Peyer's patch (tissue), 4 donors: ENCODE data around the gene LY6G6D. TPM values are rescaled to one million over a fixed set of nuclear protein-coding genes. Genes with fewer than 3 reads are reported as not detected.
A peak's percentile ranks its signal among the peaks of the same experiment; 100 is the strongest.

Experiments used
- DNase-seq, 3 donors: peaks; one replicate each; pipeline ENCODE4 v3.0.0-alpha.2; 2017 to 2019
- H3K27ac ChIP-seq, 4 donors: fragments of 200-600 bp; sonication (generic); one replicate each; pipeline ENCODE4 v1.5.1; 2016 to 2019
- H3K27me3 ChIP-seq, 2 donors: fragments of 200-600 bp; sonication (generic); one replicate each; pipeline ENCODE4 v1.5.1; 2019
- H3K36me3 ChIP-seq, 3 donors: fragments of 200-600 bp; sonication (generic); one replicate each; pipeline ENCODE4 v1.5.1; 2016 to 2019
- H3K4me1 ChIP-seq, 4 donors: fragments of 200-600 bp; sonication (generic); one replicate each; pipeline ENCODE4 v1.5.1; 2016 to 2019
- H3K4me3 ChIP-seq, 4 donors: fragments of 200-600 bp; sonication (generic); 1 replicate in 3 of 4; 2 replicates in 1 of 4; pipeline ENCODE4 v1.5.1; 2016 to 2019; ENCODE audit warnings: mild to moderate bottlenecking in 1 of 4
- H3K9me3 ChIP-seq, 4 donors: fragments of 200-600 bp; sonication (generic); one replicate each; pipeline ENCODE4 v1.5.1; 2016 to 2019; ENCODE audit warnings: mild to moderate bottlenecking in 1 of 4
- POLR2A ChIP-seq, 2 donors: fragments of 450-650 bp; IDR thresholded peaks; one replicate each; pipeline ENCODE4 v1.5.1; 2017; ENCODE audit warnings: antibody characterized with exemption in 2 of 2, mild to moderate bottlenecking in 2 of 2, moderate library complexity in 2 of 2
- total RNA-seq, 4 donors: library from RNA; depleted of rRNA; stranded (reverse); fragments of >200 nt; gene quantifications; one replicate each; pipeline ENCODE4 v1.1.0, GENCODE V29; 2016
- TF ChIP-seq, protein P1 (sequence below), 6 experiments: fragments of 450-650 bp in 4 of 6; fragments of 200-600 bp in 2 of 6; sonication (generic) in 1 of 6; IDR thresholded peaks; one replicate each; pipeline ENCODE4 v1.5.1; 2017 to 2019; ENCODE audit warnings: antibody characterized with exemption in 6 of 6, mild to moderate bottlenecking in 3 of 6, moderate library complexity in 1 of 6

The LY6G6D gene
- total RNA-seq, 4 donors from 2014 or later, result not detected

DNA sequence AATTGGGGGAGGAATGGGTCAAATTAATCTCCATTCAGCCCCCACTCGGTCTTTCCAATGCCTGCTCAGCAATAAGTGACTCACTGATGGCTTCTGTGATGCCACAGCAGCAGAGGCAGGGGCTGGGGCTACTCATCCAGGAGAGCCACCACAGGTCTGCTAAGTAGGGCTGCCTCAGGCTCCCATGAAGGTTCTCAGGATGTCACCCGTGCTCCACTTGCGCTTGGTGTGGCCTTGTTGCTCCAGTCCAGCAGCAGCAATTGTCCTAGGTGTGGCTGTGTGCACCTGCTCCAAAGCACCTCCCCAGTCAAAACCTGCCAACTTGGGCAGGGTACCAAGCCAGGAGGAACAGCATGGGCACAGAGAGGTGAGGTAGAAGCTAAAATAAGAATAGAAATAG, 7.0 kb downstream of the LY6G6D start:
- Histone ChIP-seq H3K4me1 (peaks cover 0 to 5% (median 0%) of the 10 kb centered on the region in 4 donors), H3K9me3 (no peaks in the 10 kb centered on the region), H3K36me3 (peaks cover 0 to 10% (median 0%) of the 10 kb centered on the region in 3 donors), H3K4me3 (no peak overlapping the region), H3K27me3 (no peaks in the 10 kb centered on the region), H3K27ac (no peak overlapping the region)
- no peak for TF ChIP-seq POLR2A (IDR thresholded peaks at IDR 0.05)
- TF ChIP-seq, protein P1, sequence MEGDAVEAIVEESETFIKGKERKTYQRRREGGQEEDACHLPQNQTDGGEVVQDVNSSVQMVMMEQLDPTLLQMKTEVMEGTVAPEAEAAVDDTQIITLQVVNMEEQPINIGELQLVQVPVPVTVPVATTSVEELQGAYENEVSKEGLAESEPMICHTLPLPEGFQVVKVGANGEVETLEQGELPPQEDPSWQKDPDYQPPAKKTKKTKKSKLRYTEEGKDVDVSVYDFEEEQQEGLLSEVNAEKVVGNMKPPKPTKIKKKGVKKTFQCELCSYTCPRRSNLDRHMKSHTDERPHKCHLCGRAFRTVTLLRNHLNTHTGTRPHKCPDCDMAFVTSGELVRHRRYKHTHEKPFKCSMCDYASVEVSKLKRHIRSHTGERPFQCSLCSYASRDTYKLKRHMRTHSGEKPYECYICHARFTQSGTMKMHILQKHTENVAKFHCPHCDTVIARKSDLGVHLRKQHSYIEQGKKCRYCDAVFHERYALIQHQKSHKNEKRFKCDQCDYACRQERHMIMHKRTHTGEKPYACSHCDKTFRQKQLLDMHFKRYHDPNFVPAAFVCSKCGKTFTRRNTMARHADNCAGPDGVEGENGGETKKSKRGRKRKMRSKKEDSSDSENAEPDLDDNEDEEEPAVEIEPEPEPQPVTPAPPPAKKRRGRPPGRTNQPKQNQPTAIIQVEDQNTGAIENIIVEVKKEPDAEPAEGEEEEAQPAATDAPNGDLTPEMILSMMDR (IDR thresholded peaks at IDR 0.05), result no peak
- DNase-seq, result no peak

DNA sequence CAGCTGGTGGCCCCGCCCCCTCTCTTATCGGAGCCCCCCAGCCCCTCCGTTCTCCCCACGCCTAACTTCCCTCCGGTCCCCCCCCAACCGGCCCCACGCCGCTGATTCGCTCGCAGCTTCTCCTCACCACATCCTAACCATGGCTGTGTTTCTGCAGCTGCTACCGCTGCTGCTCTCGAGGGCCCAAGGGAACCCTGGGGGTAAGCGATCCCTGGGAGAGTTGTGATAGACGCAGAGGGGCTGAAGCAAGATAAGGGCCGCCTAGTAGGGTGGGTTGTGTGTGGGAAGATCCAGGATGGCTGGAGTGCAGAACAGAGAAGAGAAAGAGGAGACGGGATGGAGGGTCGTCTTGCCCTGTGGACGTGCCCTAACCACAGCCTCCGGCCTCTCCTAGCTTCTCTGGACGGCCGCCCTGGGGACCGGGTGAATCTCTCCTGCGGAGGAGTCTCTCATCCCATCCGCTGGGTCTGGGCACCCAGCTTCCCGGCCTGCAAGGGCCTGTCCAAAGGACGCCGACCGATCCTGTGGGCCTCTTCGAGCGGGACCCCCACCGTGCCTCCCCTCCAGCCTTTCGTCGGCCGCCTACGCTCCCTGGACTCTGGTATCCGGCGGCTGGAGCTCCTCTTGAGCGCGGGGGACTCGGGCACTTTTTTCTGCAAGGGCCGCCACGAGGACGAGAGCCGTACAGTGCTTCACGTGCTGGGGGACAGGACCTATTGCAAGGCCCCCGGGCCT, 8.3 kb downstream of the LY6G6D start, which contains the start of gene MPIG6B:
Gene MPIG6B (plus strand): TSS at position 129 of the 735 bp plus-strand sequence. CDS start 11 bp downstream, at position 140.
- TF ChIP-seq, protein P1 (IDR thresholded peaks at IDR 0.05), result no peak
- no peak for TF ChIP-seq POLR2A (IDR thresholded peaks at IDR 0.05)
- Histone ChIP-seq H3K4me1 (peaks cover 0 to 17% (median 6%) of the 10 kb centered on the region in 4 donors), H3K36me3 (peaks cover 0 to 14% (median 0%) of the 10 kb centered on the region in 3 donors), H3K9me3 (no peaks in the 10 kb centered on the region), H3K27ac (no peak within 1 kb of the TSS), H3K27me3 (no peaks in the 10 kb centered on the region), H3K4me3 (no peak within 1 kb of the TSS)
- no peak for DNase-seq

DNA sequence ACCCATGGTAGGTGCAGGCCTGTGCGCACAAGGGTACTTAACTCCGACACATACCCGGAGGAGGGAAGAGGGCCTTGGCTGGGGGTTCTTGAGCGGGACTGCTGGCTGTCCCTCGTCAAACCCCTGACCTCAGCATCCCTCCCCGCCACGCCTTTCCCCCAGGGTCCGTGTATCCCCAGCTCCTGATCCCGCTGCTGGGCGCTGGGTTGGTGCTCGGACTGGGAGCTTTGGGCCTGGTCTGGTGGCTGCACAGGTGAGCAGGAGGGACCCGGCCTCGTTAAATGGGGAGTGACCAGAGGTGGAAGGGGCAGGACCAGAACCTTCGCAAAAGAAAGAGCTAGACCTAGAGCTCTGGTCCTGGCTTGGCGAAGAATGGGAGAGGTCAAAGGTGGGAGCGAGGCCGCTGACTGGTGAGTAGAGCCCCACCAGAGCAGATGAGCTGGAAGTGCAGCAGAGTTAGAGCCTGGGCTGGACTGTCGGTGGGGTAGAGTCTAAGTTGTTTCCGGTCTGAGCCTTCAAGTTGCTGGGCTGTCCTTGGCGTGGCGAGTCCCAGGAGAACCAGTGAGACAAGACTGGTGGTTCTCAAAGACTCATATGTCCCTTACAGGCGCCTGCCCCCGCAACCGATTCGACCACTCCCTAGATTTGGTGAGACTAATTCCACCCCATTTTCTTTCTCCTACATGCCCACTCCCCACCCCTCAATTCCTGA, 9.0 kb downstream of the LY6G6D start:
- no peak for DNase-seq
- Histone ChIP-seq H3K9me3 (no peaks in the 10 kb centered on the region), H3K27me3 (no peaks in the 10 kb centered on the region), H3K27ac (no peak overlapping the region), H3K4me1 (peaks cover 0 to 25% (median 13%) of the 10 kb centered on the region in 4 donors), H3K4me3 (no peak overlapping the region), H3K36me3 (peaks cover 0 to 14% (median 0%) of the 10 kb centered on the region in 3 donors)
- TF ChIP-seq, protein P1 (IDR thresholded peaks at IDR 0.05), result no peak
- no peak for TF ChIP-seq POLR2A (IDR thresholded peaks at IDR 0.05)

DNA sequence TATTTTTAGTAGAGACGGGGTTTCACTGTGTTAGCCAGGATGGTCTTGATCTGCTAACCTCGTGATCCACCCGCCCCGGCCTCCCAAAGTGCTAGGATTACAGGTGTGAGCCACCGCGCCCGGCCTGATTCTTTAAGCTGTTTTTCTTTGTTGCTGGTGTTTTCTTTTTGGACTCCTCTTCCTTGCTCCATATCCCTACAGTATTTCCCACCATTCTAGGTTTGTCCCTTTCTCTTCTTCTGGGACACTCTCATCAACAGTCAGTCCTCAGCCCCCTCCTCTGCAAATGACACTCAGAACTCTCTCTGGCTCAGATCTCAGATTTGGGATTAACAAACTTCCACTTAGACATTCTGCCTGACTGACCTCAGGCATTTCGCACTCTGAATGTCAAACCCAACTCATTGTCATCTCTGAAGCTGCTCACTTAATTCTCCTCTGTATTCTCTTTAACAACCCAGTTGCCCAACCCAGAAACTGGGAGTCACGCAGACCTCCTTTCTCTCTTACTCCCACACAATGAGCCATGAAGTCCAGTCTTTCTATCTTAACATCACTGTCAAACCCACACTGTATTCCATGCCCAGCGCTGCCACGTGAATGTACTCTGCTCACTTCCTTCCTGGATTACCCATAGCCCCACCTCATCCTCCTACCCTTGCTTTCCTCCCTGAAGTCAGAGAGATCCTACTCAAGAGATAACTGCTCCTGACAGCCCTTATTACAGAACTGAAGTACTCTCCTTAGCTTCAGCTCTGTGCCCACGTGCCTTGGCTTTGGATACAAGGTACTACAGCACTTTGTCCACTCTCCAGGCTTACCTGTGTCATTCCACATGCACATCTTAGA, 10.6 kb downstream of the LY6G6D start:
- peaks cover 0 to 33% (median 13%) of the 10 kb centered on the region in 4 donors for H3K4me1 ChIP-seq
- no peaks in the 10 kb centered on the region for H3K27me3 ChIP-seq
- no peak overlapping the region for H3K4me3 ChIP-seq
- H3K36me3 ChIP-seq, result peaks cover 0 to 19% (median 0%) of the 10 kb centered on the region in 3 donors
- no peaks in the 10 kb centered on the region for H3K9me3 ChIP-seq
- no peak for DNase-seq
- H3K27ac ChIP-seq, result peak overlapping the region in 2 of 4 donors; percentile 42 to 93
- no peak for TF ChIP-seq POLR2A (IDR thresholded peaks at IDR 0.05)
- TF ChIP-seq, protein P1 (IDR thresholded peaks at IDR 0.05), result no peak

DNA sequence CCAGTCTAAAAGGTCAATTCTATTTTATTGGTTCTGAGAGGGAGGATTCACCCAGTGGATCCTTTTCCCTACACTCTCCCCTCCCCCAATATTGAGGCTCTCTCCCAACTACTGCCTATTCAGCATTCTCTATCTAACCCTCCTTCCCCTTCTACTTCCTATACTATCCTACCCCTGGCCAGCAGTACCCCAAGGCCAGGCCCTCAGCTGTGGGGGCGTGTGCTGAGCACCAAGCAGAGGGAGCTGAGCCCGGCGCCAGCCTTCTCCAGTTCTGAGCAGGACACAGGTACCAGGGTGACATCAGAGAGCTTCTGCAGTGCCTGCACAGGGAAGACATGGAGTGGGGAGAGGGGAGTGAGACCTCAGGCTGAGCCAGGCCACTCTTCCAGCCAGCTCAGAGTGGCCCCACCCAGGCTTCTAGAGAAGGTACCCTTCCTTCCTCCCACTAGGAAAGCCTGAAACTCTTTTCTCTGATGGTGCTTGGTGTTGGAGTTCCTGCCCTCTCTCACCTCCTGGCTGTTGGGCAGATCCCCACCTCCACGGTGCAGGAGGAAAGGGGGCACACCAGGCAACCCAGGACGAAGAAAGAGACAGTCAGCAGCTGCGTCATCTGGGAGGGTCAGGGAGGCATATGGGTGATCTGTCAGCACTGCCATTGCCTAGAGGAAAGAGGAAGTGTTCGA, 12.0 kb downstream of the LY6G6D start:
- H3K36me3 ChIP-seq, result peaks cover 0 to 33% (median 0%) of the 10 kb centered on the region in 3 donors
- H3K27me3 ChIP-seq, result no peaks in the 10 kb centered on the region
- no peaks in the 10 kb centered on the region for H3K9me3 ChIP-seq
- DNase-seq, result peak in 2 of 3 donors; percentile 65 to 77
- H3K27ac ChIP-seq, result peak overlapping the region; percentile 24 to 95 (median 91)
- peaks cover 0 to 40% (median 13%) of the 10 kb centered on the region in 4 donors for H3K4me1 ChIP-seq
- H3K4me3 ChIP-seq, result no peak overlapping the region
- TF ChIP-seq POLR2A (IDR thresholded peaks at IDR 0.05), result no peak
- TF ChIP-seq, protein P1 (IDR thresholded peaks at IDR 0.05), result no peak
